H9 (cell line): ENCODE data around the gene SEMA3E. TPM values are rescaled to one million over a fixed set of nuclear protein-coding genes. Genes with fewer than 3 reads are reported as not detected.
A peak's percentile ranks its signal among the peaks of the same experiment; 100 is the strongest.

Source experiments
- DNase-seq: peaks from one replicate; pipeline ENCODE4 v3.0.0-alpha.2; 2017
- H2AFZ ChIP-seq: one replicate; pipeline ENCODE4 v1.6.1; 2013; ENCODE audit warnings: mild to moderate bottlenecking, low read length, control low read depth, moderate library complexity
- H2AK5ac ChIP-seq: 2 replicates; pipeline ENCODE4 v1.6.1; 2013; ENCODE audit warnings: low read length, control low read depth, mixed read lengths; ENCODE audit not compliant: insufficient read length
- H2BK120ac ChIP-seq: one replicate; pipeline ENCODE4 v1.6.1; 2013; ENCODE audit warnings: low read depth, mild to moderate bottlenecking, low read length, control low read depth, inconsistent platforms; ENCODE audit not compliant: poor library complexity, severe bottlenecking
- H2BK12ac ChIP-seq: 2 replicates; pipeline ENCODE4 v1.6.1; 2013; ENCODE audit warnings: low read length, control low read depth, mixed read lengths, low read depth; ENCODE audit not compliant: insufficient read length
- H2BK15ac ChIP-seq: 2 replicates; pipeline ENCODE4 v1.6.1; 2013; ENCODE audit warnings: low read depth, low read length, control low read depth
- H2BK20ac ChIP-seq: one replicate; pipeline ENCODE4 v1.6.1; 2013; ENCODE audit warnings: low read depth, mild to moderate bottlenecking, low read length, control low read depth, inconsistent platforms; ENCODE audit not compliant: poor library complexity, severe bottlenecking
- H2BK5ac ChIP-seq: 2 replicates; pipeline ENCODE4 v1.6.1; 2013; ENCODE audit warnings: low read length, control low read depth, mixed read lengths; ENCODE audit not compliant: insufficient read length
- H3K14ac ChIP-seq: 2 replicates; pipeline ENCODE4 v1.6.1; 2013; ENCODE audit warnings: low read length, control low read depth; ENCODE audit not compliant: insufficient read depth
- H3K18ac ChIP-seq: 2 replicates; pipeline ENCODE4 v1.6.1; 2013; ENCODE audit warnings: low read depth, mild to moderate bottlenecking, mixed read lengths, low read length, control low read depth; ENCODE audit not compliant: insufficient read length
- H3K23ac ChIP-seq: 2 replicates; pipeline ENCODE4 v1.6.1; 2013; ENCODE audit warnings: low read length, control low read depth, mixed read lengths, low read depth; ENCODE audit not compliant: insufficient read length
- H3K23me2 ChIP-seq: 2 replicates; pipeline ENCODE4 v1.6.1; 2013; ENCODE audit warnings: low read depth, mild to moderate bottlenecking, mixed read lengths, low read length, control low read depth; ENCODE audit not compliant: insufficient read length, poor library complexity, severe bottlenecking
- H3K27ac ChIP-seq: 2 replicates; pipeline ENCODE4 v1.5.1; 2013; ENCODE audit warnings: low read length, control low read depth, mixed read lengths, low read depth; ENCODE audit not compliant: insufficient read length
- H3K27me3 ChIP-seq: 2 replicates; pipeline ENCODE4 v1.6.1; 2013; ENCODE audit warnings: low read length, control low read depth, inconsistent platforms; ENCODE audit not compliant: insufficient read depth
- H3K4ac ChIP-seq: 2 replicates; pipeline ENCODE4 v1.6.1; 2013; ENCODE audit warnings: low read depth, mild to moderate bottlenecking, control low read depth, inconsistent platforms, low read length, moderate library complexity
- H3K4me1 ChIP-seq: 2 replicates; pipeline ENCODE4 v1.6.1; 2013; ENCODE audit warnings: low read length, control low read depth, inconsistent platforms; ENCODE audit not compliant: insufficient read depth
- H3K4me2 ChIP-seq: 2 replicates; pipeline ENCODE4 v1.6.1; 2013; ENCODE audit warnings: low read length, control low read depth, mixed read lengths; ENCODE audit not compliant: insufficient read length, insufficient read depth
- H3K56ac ChIP-seq: 2 replicates; pipeline ENCODE4 v1.6.1; 2013; ENCODE audit warnings: low read depth, mild to moderate bottlenecking, mixed read lengths, low read length, control low read depth; ENCODE audit not compliant: insufficient read length
- H3K79me1 ChIP-seq: 2 replicates; pipeline ENCODE4 v1.6.1; 2013; ENCODE audit warnings: low read depth, mild to moderate bottlenecking, moderate library complexity, low read length, control low read depth, inconsistent platforms; ENCODE audit not compliant: insufficient read depth, poor library complexity, severe bottlenecking
- H3K79me2 ChIP-seq: 2 replicates; pipeline ENCODE4 v1.6.1; 2013; ENCODE audit warnings: low read length, control low read depth, inconsistent platforms; ENCODE audit not compliant: insufficient read depth
- H3K9ac ChIP-seq: 2 replicates; pipeline ENCODE4 v1.6.1; 2013; ENCODE audit warnings: low read length, control low read depth, mixed read lengths; ENCODE audit not compliant: insufficient read length; ENCODE audit errors: extremely low read depth
- H3K9me3 ChIP-seq: one replicate; pipeline ENCODE4 v1.6.1; 2013; ENCODE audit warnings: low read depth, low read length, inconsistent platforms; ENCODE audit not compliant: control insufficient read depth
- H3T11ph ChIP-seq: one replicate; pipeline ENCODE4 v1.6.1; 2013; ENCODE audit warnings: mild to moderate bottlenecking, low read length, control low read depth, inconsistent platforms
- H4K20me1 ChIP-seq: one replicate; pipeline ENCODE4 v1.6.1; 2013; ENCODE audit not compliant: control insufficient read depth, insufficient read length, insufficient read depth
- H4K5ac ChIP-seq: 2 replicates; pipeline ENCODE4 v1.6.1; 2013; ENCODE audit warnings: low read depth, mild to moderate bottlenecking, mixed read lengths, low read length, control low read depth; ENCODE audit not compliant: insufficient read length
- H4K8ac ChIP-seq: replicated peaks from 2 replicates; pipeline ENCODE4 v1.6.1; 2013; ENCODE audit warnings: low read length, control low read depth, mixed read lengths, low read depth; ENCODE audit not compliant: insufficient read length
- H4K91ac ChIP-seq: 2 replicates; pipeline ENCODE4 v1.6.1; 2013; ENCODE audit warnings: low read depth, mild to moderate bottlenecking, moderate library complexity, mixed read lengths, low read length, control low read depth; ENCODE audit not compliant: insufficient read length
- H3K27ac Mint-ChIP-seq, 3 experiments: 2 replicates in 2 of 3; 3 replicates in 1 of 3; pipeline ENCODE4 v1.8.0; 2020 to 2021; ENCODE audit warnings: mixed read lengths in 3 of 3, mild to moderate bottlenecking in 1 of 3, moderate library complexity in 1 of 3
- H3K27me3 Mint-ChIP-seq: 2 replicates; pipeline ENCODE4 v1.8.0; 2021; ENCODE audit warnings: low read depth, mild to moderate bottlenecking, moderate library complexity, mixed read lengths
- H3K36me3 Mint-ChIP-seq, 3 experiments: 2 replicates in 2 of 3; 3 replicates in 1 of 3; pipeline ENCODE4 v1.8.0; 2020 to 2021; ENCODE audit warnings: low read depth in 3 of 3, mixed read lengths in 3 of 3; ENCODE audit not compliant: insufficient read depth in 1 of 3
- H3K4me1 Mint-ChIP-seq, 2 experiments: 2 replicates each; pipeline ENCODE4 v1.8.0; 2020; ENCODE audit warnings: mixed read lengths in 2 of 2
- H3K4me3 Mint-ChIP-seq, 2 experiments: 2 replicates in 1 of 2; 3 replicates in 1 of 2; pipeline ENCODE4 v1.8.0; 2020 to 2021; ENCODE audit warnings: mild to moderate bottlenecking in 2 of 2, mixed read lengths in 2 of 2, moderate library complexity in 1 of 2
- H3K9me3 Mint-ChIP-seq, 2 experiments: 2 replicates in 1 of 2; 3 replicates in 1 of 2; pipeline ENCODE4 v1.8.0; 2020; ENCODE audit warnings: mild to moderate bottlenecking in 2 of 2, mixed read lengths in 2 of 2, moderate library complexity in 1 of 2
- WGBS: extraction: QIAGEN DNeasy Blood & Tissue Kit; methylation state at CpG from one replicate; pipeline ENCODE4 v1.1.7; 2013; ENCODE audit warnings: missing lambda C conversion rate, low lambda C conversion rate, mixed read lengths; ENCODE audit not compliant: insufficient read length; ENCODE audit errors: extremely low coverage; 5-methylcytosine and 5-hydroxymethylcytosine counted together
- total RNA-seq: library from RNA; stranded (reverse); gene quantifications from 2 replicates; pipeline ENCODE4 v1.2.1, GENCODE V29; 2021
- TF ChIP-seq, protein P1 (sequence below): fragments of 200-600 bp; sonication (generic); conservative IDR thresholded peaks from 3 replicates; pipeline ENCODE4 v1.8.0; 2021; ENCODE audit warnings: antibody characterized with exemption, mild to moderate bottlenecking

Gene SEMA3E
- total RNA-seq, 1 experiment from 2014 or later: 0.39 TPM

DNA sequence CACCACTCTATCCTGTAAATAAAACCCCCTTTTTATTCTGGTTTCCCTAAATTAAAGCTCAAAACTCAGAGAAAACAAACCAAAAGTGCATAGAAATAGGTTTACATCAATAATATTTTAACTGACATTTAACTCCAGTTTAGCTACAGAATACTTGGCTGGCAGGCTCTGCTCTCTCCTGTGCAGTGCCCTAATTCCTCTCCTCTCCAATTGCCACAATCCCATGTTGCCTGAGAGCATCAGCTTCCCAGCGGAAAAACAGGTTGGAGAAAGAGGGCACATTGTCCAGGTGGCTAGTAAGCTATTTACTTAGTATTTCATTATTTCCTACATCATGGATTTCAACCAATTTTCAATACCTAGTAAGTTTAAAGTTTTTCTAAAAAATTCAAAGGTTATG is 8.7 kb downstream of the SEMA3E start:
- H3K18ac ChIP-seq: no peak overlapping the region
- peaks cover 2% of the 10 kb centered on the region; the same call in 1 of the 2 replicates for H3K4me1 ChIP-seq
- H3K56ac ChIP-seq: no peak overlapping the region
- H3K79me2 ChIP-seq: no peaks in the 10 kb centered on the region
- H4K8ac ChIP-seq: no peak overlapping the region
- H3K27me3 ChIP-seq: no peaks in the 10 kb centered on the region
- Mint-ChIP-seq H3K27ac (peak overlapping the region in 2 of 3 experiments; percentile 5 to 42; a peak in 2 of 7 replicates), H3K27me3 (no peaks in the 10 kb centered on the region), H3K4me3 (no peak overlapping the region), H3K9me3 (no peaks in the 10 kb centered on the region), H3K4me1 (peaks cover 16 to 24% of the 10 kb centered on the region in 2 experiments), H3K36me3 (no peaks in the 10 kb centered on the region; a peak in 1 of 7 replicates)
- H3K14ac ChIP-seq: no peak overlapping the region
- no peak overlapping the region for H3T11ph ChIP-seq
- H3K9ac ChIP-seq: no peak overlapping the region
- no peaks in the 10 kb centered on the region for H3K9me3 ChIP-seq
- no peak overlapping the region for H2BK120ac ChIP-seq
- H4K91ac ChIP-seq: no peak overlapping the region
- no peak overlapping the region for H2AFZ ChIP-seq
- H3K23ac ChIP-seq: no peak overlapping the region
- H3K4ac ChIP-seq: no peak overlapping the region
- TF ChIP-seq, protein P1, sequence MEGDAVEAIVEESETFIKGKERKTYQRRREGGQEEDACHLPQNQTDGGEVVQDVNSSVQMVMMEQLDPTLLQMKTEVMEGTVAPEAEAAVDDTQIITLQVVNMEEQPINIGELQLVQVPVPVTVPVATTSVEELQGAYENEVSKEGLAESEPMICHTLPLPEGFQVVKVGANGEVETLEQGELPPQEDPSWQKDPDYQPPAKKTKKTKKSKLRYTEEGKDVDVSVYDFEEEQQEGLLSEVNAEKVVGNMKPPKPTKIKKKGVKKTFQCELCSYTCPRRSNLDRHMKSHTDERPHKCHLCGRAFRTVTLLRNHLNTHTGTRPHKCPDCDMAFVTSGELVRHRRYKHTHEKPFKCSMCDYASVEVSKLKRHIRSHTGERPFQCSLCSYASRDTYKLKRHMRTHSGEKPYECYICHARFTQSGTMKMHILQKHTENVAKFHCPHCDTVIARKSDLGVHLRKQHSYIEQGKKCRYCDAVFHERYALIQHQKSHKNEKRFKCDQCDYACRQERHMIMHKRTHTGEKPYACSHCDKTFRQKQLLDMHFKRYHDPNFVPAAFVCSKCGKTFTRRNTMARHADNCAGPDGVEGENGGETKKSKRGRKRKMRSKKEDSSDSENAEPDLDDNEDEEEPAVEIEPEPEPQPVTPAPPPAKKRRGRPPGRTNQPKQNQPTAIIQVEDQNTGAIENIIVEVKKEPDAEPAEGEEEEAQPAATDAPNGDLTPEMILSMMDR: no peak
- no peak overlapping the region for H2BK20ac ChIP-seq
- WGBS: no CpG with 5 or more reads among the region's 1 CpG
- no peaks in the 10 kb centered on the region for H3K23me2 ChIP-seq
- no peak overlapping the region for H2BK12ac ChIP-seq
- DNase-seq: no peak
- no peak overlapping the region for H2BK15ac ChIP-seq
- no peak overlapping the region for H2AK5ac ChIP-seq
- H4K5ac ChIP-seq: no peak overlapping the region
- H3K27ac ChIP-seq: no peak overlapping the region
- no peak overlapping the region for H3K4me2 ChIP-seq
- H2BK5ac ChIP-seq: no peak overlapping the region
- no peaks in the 10 kb centered on the region for H3K79me1 ChIP-seq
- no peaks in the 10 kb centered on the region for H4K20me1 ChIP-seq
